Measurements from ENCODE around the gene EXO5.

EXO5 gene

DNA sequence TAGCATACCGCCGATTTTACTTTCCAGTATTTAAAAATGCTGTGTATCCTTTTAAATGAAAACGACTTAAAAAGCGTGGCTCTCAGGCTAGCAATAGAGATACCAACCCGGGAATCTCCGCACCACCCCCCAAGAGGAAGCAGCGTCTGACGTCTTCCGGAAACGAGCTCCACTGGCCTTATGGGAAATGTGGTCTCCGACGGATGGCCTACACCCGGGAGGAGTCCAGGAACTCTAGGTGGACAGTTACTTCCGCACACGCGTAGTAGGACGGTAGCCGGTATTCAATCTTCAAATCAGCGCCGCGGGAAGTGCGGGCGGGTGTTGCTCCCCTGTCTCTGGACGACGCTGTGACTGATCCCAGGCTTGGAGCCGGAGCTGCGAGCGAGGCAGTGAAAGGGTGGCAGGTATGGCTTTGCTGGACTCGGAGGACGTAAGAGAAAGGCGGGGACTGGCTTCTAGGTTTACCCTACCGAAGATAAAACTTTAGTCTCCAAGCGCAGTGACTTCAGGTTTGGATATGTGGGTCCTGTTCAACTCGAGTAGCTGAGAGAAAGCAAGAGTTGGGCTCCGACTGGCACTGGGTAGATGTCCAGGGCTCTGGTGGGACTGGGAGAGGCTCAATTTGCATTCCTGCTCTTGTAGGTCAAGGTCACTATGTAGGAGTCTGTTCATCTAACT, 23.0 kb downstream of the EXO5 start, which contains the start of gene ZNF684:
TSS of gene ZNF684 (plus strand) at position 257 of the 681 bp plus-strand sequence. CDS start 1,530 bp downstream, outside the sequence.
- TF ChIP-seq, protein P1, sequence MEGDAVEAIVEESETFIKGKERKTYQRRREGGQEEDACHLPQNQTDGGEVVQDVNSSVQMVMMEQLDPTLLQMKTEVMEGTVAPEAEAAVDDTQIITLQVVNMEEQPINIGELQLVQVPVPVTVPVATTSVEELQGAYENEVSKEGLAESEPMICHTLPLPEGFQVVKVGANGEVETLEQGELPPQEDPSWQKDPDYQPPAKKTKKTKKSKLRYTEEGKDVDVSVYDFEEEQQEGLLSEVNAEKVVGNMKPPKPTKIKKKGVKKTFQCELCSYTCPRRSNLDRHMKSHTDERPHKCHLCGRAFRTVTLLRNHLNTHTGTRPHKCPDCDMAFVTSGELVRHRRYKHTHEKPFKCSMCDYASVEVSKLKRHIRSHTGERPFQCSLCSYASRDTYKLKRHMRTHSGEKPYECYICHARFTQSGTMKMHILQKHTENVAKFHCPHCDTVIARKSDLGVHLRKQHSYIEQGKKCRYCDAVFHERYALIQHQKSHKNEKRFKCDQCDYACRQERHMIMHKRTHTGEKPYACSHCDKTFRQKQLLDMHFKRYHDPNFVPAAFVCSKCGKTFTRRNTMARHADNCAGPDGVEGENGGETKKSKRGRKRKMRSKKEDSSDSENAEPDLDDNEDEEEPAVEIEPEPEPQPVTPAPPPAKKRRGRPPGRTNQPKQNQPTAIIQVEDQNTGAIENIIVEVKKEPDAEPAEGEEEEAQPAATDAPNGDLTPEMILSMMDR (IDR thresholded peaks at IDR 0.05; ENCODE audit: low read depth, low read length) = no peak
- H3K4me3 ChIP-seq (replicated peaks in 1 of 2; ENCODE audit: low read depth in 2 of 2, low read length in 2 of 2) = peak within 1 kb of the TSS; percentile 77 to 84
- peak; percentile 95 to 96 for DNase-seq (ENCODE audit: low read depth in 2 of 2)

DNA sequence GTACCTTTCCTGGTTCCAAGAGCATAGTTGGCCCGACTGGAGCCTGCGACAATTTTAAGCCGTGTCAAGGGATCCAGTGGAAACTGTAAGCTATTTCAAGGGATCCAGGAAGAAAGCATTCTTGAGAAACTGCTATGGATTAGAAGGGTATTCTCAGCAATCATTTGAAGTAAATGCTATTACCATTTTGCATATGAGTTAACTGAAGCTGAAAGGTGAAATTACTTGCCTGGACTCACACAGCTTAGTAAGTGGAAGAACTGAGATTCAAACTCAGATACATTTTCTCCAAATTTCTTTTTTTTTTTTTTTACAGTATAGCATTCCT, 23.5 kb downstream of the EXO5 start:
- peak overlapping the region; percentile 77 to 84 for H3K4me3 ChIP-seq (replicated peaks in 1 of 2; ENCODE audit: low read depth in 2 of 2, low read length in 2 of 2)
- TF ChIP-seq, protein P1 (IDR thresholded peaks at IDR 0.05; ENCODE audit: low read depth, low read length) = no peak
- no peak for DNase-seq (ENCODE audit: low read depth in 2 of 2)

DNA sequence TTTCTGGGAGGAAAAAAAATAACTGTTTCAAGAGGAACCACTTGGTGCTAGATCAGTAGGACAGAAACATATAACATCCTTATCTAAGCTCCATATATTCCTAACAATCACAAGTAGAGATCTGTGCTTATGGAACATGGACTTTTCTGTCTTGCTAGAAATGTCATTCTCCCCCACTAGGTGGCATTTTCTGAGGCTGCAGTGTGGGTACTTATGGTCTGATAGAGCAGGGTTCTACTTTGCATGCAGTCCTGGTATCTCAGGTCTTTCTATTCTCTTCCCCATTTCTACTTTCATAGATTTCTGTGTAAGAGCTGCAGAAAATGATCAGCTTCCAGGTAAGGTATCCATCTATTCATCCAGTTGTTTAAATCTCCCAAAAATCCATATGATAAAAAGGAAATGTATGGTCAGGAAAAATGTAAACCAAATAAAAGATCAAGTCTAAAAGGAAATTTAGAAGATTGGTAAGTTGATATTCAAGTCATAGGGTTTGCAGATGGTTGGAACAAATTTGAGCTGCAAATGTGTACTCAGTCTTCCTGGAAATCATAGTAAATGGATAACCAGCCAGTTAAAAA, 24.4 kb downstream of the EXO5 start:
- TF ChIP-seq, protein P1 (IDR thresholded peaks at IDR 0.05; ENCODE audit: low read depth, low read length) = peak; percentile 70
- peak; percentile 65 to 70 for DNase-seq (ENCODE audit: low read depth in 2 of 2)
- no peak overlapping the region for H3K4me3 ChIP-seq (replicated peaks in 1 of 2; ENCODE audit: low read depth in 2 of 2, low read length in 2 of 2)

DNA sequence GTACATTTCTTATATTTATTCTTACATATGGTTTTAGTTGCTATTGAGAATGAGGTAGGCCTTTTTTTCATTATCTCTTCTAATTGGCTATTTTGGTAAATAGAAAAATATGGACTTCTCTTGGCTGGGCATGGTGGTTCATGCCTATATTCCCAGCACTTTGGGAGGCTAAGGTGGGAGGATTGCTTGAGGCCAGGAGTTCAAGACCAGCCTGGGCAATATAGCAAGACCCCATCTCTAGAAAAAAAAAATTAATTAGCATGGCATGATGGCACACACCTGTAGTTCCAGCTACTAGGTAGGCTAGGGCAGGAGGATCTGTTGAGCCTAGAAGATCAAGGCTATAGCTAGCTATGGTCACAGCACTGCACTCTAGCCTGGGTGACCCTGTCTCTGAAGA, 26.0 kb downstream of the EXO5 start:
- H3K4me3 ChIP-seq (replicated peaks in 1 of 2; ENCODE audit: low read depth in 2 of 2, low read length in 2 of 2) = no peak overlapping the region
- DNase-seq (ENCODE audit: low read depth in 2 of 2) = no peak
- TF ChIP-seq, protein P1 (IDR thresholded peaks at IDR 0.05; ENCODE audit: low read depth, low read length) = no peak

GRCh38 chr1:40535732-40536131, 27.2 kb downstream of the EXO5 start:
- no peak for DNase-seq (ENCODE audit: low read depth in 2 of 2)
- no peak overlapping the region for H3K4me3 ChIP-seq (replicated peaks in 1 of 2; ENCODE audit: low read depth in 2 of 2, low read length in 2 of 2)
- TF ChIP-seq, protein P1 (IDR thresholded peaks at IDR 0.05; ENCODE audit: low read depth, low read length) = no peak

DNA sequence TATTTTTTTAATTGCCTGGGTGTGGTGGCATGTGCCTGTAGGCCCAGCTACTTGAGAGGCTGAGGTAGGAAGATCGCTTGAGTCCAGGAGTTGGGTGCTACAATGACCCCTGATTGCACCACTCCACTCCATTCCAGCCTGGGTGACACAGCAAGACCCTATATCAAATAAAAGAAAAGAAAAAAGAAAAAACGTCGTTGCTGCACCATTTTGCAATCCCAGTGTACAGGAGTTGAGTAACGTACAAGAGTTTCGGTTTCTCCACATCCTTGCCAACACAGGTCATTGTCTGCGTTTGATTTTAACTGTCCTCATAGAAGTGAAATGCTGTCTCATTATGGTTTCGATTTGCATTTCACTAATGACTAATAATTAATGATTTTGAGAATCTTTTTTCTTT, 30.8 kb downstream of the EXO5 start:
- no peak for DNase-seq (ENCODE audit: low read depth in 2 of 2)
- no peak overlapping the region for H3K4me3 ChIP-seq (replicated peaks in 1 of 2; ENCODE audit: low read depth in 2 of 2, low read length in 2 of 2)
- TF ChIP-seq, protein P1 (IDR thresholded peaks at IDR 0.05; ENCODE audit: low read depth, low read length) = no peak

Data from cardiac fibroblast (primary cell).